Stimulated activated CD4-positive, alpha-beta T cell treated with anti-CD3 and anti-CD28 coated beads, Interleukin-15, amount 100 ng/mL, for 48 hours (primary cell): Measurements from ENCODE around the gene SP9.
A peak's percentile ranks its signal among the peaks of the same experiment; 100 is the strongest.

Experiments used
- DNase-seq, 2 donors: peaks; one replicate each; pipeline ENCODE4 v3.0.0-alpha.2; 2020; ENCODE audit warnings: low read depth in 2 of 2

SP9 gene

GRCh38 chr2:174333372-174334277, 1.1 kb upstream of the SP9 start:
- no peak for DNase-seq

- no peak for DNase-seq
These were observed 457 bp upstream of the SP9 start for GRCh38 chr2:174334278-174334715.

GRCh38 chr2:174335254-174335987, 667 bp downstream of the SP9 start:
- DNase-seq, result no peak

DNA sequence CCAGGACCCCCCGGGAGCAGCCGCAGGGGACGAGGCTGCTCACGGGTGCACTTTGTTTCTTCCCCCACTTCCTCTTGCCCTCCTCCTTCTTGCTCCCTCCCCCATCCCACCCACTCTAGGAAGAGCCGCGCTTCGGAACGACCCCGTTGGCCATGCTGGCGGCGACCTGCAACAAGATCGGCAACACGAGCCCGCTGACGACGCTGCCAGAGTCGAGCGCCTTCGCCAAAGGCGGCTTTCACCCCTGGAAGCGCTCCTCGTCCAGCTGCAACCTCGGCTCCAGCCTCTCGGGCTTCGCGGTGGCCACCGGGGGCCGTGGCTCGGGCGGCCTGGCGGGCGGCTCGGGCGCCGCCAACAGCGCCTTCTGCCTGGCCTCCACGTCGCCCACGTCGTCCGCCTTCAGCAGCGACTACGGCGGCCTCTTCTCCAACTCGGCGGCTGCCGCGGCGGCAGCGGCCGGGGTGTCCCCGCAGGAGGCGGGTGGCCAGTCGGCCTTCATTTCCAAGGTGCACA, 1.3 kb downstream of the SP9 start:
- no peak for DNase-seq

DNA sequence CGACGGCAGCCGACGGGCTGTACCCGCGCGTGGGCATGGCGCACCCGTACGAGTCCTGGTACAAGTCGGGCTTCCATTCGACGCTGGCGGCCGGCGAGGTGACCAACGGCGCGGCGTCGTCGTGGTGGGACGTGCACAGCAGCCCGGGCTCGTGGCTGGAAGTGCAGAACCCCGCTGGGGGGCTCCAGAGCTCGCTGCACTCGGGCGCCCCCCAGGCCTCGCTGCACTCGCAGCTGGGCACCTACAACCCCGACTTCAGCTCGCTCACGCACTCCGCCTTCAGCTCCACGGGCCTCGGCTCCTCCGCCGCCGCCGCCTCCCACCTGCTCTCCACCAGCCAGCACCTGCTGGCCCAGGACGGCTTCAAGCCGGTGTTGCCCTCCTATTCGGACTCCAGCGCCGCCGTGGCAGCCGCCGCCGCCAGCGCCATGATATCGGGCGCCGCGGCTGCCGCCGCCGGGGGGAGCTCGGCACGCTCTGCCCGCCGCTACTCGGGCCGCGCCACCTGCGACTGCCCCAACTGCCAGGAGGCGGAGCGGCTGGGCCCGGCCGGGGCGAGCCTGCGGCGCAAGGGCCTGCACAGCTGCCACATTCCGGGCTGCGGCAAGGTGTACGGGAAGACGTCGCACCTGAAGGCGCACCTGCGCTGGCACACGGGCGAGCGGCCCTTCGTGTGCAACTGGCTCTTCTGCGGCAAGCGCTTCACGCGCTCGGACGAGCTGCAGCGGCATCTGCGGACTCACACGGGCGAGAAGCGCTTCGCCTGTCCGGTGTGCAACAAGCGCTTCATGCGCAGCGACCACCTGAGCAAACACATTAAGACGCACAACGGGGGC, 2.0 kb downstream of the SP9 start:
- no peak for DNase-seq

GRCh38 chr2:174337337-174338146, 2.8 kb downstream of the SP9 start:
- no peak for DNase-seq

DNA sequence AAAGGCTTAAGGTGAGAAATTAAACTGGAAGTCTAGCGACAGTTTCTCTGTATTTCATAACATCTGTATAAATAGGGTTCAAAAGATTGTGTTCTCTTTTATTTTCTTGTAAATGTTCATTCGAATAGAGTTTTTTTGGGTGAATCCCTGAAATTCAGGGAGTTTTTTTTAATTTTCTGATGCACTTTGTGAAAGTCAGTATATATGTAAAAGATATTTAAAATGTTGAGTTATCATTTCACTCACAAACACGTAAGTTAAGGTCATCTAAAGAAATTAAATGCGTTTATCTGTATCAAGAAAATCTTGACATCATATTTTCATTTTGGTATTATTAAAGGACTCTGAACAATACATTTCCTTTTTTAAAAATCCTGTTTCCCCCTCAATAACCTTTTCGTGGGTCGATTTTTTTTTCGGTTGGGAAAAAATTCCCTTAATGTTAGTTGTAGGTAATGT, 3.4 kb downstream of the SP9 start:
- DNase-seq, result no peak

GRCh38 chr2:174338671-174339560, 4.2 kb downstream of the SP9 start:
- no peak for DNase-seq

- DNase-seq, result no peak
These were observed 5.0 kb downstream of the SP9 start for GRCh38 chr2:174339561-174340399.

DNA sequence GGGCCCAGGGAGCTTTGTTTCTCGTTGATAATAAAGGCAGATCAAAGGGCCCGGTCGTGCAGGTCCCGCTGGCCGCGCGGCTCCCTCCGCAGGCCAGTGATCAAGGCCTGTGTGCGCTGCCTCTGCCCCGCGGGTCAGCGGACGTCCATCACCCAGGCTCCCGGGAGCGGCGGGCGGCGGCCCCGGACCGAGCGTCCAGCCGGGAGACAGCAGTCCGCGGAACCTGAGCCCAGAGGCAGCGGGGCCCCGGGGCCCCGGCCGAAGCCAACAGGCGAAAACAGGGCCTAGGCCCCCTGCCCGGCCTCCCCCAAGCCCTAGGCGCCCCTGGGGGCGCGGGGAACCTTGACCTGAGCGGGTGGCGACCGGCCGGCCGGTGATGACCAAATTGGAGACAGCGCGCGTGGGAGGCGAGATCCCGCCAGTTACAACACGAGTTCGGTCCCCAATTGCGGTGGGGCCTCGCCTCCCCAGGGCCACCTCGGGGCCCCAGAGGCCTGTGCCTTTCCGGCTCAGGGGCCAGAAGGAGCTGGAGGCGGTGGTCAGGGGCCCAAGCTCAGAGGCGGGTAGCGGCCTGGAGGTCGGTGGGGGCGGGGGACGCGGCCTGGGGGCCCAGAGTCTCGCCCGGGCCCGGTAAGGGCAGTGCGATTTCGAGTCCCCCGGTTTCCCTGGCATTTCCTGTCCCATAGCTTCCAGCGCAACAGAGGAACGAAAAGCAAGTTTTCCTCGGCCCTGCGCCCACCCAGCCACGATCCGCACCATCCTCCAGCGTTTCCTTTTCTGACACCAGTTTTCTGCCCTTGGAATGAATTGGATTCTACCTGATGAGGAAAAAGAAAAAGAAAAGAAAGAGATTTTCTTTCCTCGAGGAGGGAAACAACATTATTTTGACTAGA, 5.9 kb downstream of the SP9 start:
- DNase-seq, result no peak

GRCh38 chr2:174341293-174341994, 6.7 kb downstream of the SP9 start:
- DNase-seq, result peak; percentile 76 to 84

DNA sequence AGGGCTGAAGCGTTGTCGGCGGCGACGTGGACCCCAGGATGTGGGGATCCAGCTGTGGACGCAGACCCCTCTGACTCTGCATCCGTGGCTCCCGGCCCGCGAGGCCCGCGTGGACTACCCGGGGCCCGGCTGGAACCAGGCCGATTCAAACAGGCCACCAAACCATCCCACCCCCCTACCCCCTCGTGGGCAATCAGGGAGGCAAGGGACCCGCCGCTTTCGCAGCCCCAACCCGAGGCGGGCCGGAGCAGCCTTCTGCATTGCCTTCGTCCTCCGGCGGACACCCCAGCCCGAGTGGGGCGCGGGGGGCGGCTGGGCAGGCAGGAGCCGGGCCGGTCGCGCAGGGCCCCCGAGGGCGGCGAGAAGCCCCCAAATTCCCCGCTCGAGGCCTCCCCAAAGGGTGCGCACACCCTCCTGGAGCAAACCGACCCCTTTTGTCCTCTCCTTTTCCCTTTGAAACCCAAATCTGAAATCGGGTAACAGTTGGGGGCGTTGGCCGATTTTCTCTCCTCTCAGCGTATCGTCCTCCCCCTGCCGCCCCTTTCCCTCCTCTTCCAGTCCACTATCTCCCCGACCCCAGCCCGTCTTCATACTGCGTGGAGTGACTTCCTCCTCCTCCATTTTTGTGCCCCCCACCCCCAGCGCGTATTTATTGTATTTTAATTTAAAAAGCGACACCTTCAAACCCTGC, 7.4 kb downstream of the SP9 start:
- no peak for DNase-seq

DNA sequence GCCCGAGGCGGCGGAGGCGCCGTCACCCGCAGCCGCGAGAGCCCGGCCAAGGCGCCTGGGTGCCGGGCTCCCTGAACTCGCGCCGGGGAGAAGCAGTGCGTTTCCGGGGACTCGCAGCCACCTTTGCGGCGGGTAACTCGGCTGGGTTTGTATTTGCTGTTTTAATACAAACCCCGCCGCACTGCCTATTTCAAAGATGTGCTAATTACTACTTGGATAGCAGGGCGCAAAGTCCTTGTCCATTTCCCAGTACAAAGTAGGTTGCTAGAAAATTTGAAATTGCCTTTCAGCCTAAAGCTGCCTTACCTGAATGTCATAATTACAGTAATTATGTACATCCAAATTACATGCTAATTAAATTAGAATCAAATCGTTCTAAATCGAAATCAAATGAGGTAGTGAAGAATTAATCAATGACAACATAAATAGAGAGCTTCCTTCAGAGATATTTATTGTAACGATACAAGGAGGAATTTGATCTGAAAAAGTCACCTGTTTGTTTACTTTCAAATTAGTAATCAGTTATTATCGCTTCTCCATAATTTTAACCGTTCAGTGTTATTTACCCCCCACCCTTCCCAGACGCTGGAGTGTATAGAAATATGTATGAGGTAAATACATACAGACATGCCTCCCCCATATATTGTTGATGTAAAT, 8.1 kb downstream of the SP9 start:
- DNase-seq, result no peak

DNA sequence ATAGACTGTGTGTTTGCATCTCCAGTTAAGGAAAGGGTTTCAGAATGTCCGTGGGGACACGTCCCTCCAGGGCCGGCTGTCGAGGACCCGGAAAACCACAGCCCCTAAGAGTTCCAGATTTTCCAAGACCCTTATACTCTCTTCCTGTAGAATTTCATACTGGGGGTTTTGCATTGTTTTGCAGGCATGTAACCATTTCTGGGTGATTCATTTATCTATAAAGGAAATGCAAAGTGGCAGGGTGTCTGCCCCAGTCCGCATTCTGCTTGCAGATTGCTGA, 8.5 kb downstream of the SP9 start:
- DNase-seq, result no peak

DNA sequence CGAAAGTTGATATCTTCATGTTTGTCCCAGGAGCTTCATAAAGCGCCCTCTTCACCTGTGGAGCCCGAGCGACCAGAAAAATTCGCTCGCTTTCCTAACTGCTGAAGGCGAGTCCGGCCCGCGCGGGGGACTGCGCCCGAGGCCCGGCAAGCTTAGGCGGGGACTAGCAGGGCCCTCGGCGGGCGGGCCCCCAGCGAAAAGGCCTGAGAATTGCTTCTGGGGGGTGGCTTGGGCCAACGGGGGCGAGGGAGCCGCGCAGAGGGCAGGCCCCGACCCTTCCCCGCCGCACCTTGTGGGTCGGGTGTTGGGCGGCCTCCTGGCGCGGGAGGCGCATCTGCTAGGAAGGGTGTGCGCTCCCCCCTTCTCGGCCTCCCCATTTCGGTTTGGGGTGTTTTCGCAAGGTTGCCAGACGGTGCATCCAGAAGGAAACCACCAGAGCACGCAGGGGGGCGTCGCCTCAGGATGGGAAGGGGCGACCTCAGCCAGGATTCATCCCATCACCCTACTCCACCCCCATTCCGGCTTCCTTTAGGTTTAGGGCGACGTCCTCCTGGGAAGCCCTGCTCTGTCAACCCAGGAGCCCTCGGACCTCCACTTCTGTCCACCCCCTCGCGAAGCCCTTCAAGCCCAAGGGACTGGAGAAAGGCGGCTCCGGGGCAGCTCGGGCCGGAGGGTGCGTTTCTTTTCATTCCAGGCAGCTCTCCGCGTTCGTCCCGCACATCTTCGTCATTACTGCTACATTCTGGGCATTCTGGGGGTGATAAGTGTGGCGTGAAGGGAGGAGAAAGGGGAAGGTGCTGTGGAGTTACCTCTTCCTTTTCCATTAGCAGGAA, 9.1 kb downstream of the SP9 start:
- no peak for DNase-seq
